KMS-11 (cell line): ENCODE data around the gene AQP5.

Source experiments
- H2AFZ ChIP-seq: fragments of 200-600 bp; sonication (generic); 2 replicates; pipeline ENCODE4 v1.6.1; 2016; ENCODE audit warnings: antibody characterized with exemption, mixed run types, low read depth
- H3K27ac ChIP-seq: fragments of 200-600 bp; sonication (generic); 2 replicates; pipeline ENCODE4 v1.6.1; 2016; ENCODE audit warnings: mild to moderate bottlenecking, mixed run types
- H3K27me3 ChIP-seq: fragments of 200-600 bp; sonication (generic); 2 replicates; pipeline ENCODE4 v1.6.1; 2017; ENCODE audit warnings: mild to moderate bottlenecking, low read depth, mixed run types, moderate library complexity; ENCODE audit not compliant: insufficient read depth
- H3K36me3 ChIP-seq: fragments of 200-600 bp; sonication (generic); 2 replicates; pipeline ENCODE4 v1.6.1; 2017; ENCODE audit warnings: mild to moderate bottlenecking, mixed run types; ENCODE audit not compliant: insufficient read depth
- H3K4me1 ChIP-seq: fragments of 200-600 bp; sonication (generic); 2 replicates; pipeline ENCODE4 v1.6.1; 2016; ENCODE audit warnings: mild to moderate bottlenecking, low read depth, mixed run types; ENCODE audit not compliant: poor library complexity, severe bottlenecking
- H3K4me2 ChIP-seq: fragments of 200-600 bp; sonication (generic); 2 replicates; pipeline ENCODE4 v1.7.0; 2016; ENCODE audit warnings: mild to moderate bottlenecking, mixed run types
- H3K4me3 ChIP-seq: fragments of 200-600 bp; sonication (generic); IDR thresholded peaks from 2 replicates; pipeline ENCODE4 v1.6.1; 2017; ENCODE audit warnings: low read depth, low read length, mixed read lengths; ENCODE audit not compliant: insufficient read depth
- H3K79me2 ChIP-seq: fragments of 200-600 bp; sonication (generic); 2 replicates; pipeline ENCODE4 v1.6.1; 2016; ENCODE audit warnings: low read depth, mixed run types; ENCODE audit not compliant: insufficient read depth
- H3K9ac ChIP-seq: fragments of 200-600 bp; sonication (generic); 2 replicates; pipeline ENCODE4 v1.6.1; 2016; ENCODE audit warnings: mild to moderate bottlenecking, mixed run types
- H4K20me1 ChIP-seq: fragments of 200-600 bp; sonication (generic); 2 replicates; pipeline ENCODE4 v1.6.1; 2016; ENCODE audit warnings: mild to moderate bottlenecking, mixed run types; ENCODE audit not compliant: insufficient read depth
- TF ChIP-seq, protein P1 (sequence below): fragments of 200-600 bp; sonication (generic); conservative IDR thresholded peaks from 2 replicates; pipeline ENCODE4 v1.6.1; 2017; ENCODE audit warnings: low read depth, mild to moderate bottlenecking, antibody characterized with exemption, low read length, moderate library complexity, mixed read lengths

The AQP5 gene

DNA sequence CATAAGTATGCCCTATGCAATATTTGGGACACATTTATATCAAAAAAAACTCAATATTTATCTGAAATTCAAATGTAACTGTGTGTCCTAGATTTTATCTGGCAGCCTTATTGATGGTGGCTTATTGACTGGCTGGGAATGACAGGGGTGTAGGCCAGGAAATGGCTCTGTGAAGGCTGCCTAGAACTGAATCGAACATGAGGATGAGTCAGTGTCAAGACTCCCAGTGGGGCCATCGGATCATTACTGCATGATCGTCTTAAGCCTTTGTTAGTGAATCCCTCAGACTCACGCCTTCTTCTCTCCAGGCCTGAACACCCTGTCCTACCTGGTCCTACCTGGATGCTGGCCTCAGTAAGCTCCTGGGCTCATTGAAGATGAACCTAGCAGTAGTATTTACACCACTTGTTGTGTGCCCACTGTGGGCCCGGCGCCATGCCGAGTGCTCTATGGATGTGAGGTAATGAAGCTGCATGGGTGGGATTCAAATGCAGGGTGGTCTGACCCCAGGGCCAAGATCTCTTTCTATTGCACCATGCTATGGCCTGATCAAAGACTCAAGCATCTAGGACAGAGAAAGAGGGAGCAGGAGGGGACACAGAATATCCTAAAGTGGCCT is 36.9 kb upstream of the AQP5 start:
- Histone ChIP-seq H3K4me3 (no peak overlapping the region), H3K36me3 (no peaks in the 10 kb centered on the region), H4K20me1 (no peaks in the 10 kb centered on the region), H3K79me2 (no peaks in the 10 kb centered on the region), H3K27ac (no peak overlapping the region), H3K4me1 (no peaks in the 10 kb centered on the region), H2AFZ (no peak overlapping the region), H3K9ac (no peak overlapping the region), H3K4me2 (no peak overlapping the region), H3K27me3 (no peaks in the 10 kb centered on the region)
- TF ChIP-seq, protein P1, sequence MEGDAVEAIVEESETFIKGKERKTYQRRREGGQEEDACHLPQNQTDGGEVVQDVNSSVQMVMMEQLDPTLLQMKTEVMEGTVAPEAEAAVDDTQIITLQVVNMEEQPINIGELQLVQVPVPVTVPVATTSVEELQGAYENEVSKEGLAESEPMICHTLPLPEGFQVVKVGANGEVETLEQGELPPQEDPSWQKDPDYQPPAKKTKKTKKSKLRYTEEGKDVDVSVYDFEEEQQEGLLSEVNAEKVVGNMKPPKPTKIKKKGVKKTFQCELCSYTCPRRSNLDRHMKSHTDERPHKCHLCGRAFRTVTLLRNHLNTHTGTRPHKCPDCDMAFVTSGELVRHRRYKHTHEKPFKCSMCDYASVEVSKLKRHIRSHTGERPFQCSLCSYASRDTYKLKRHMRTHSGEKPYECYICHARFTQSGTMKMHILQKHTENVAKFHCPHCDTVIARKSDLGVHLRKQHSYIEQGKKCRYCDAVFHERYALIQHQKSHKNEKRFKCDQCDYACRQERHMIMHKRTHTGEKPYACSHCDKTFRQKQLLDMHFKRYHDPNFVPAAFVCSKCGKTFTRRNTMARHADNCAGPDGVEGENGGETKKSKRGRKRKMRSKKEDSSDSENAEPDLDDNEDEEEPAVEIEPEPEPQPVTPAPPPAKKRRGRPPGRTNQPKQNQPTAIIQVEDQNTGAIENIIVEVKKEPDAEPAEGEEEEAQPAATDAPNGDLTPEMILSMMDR = no peak

DNA sequence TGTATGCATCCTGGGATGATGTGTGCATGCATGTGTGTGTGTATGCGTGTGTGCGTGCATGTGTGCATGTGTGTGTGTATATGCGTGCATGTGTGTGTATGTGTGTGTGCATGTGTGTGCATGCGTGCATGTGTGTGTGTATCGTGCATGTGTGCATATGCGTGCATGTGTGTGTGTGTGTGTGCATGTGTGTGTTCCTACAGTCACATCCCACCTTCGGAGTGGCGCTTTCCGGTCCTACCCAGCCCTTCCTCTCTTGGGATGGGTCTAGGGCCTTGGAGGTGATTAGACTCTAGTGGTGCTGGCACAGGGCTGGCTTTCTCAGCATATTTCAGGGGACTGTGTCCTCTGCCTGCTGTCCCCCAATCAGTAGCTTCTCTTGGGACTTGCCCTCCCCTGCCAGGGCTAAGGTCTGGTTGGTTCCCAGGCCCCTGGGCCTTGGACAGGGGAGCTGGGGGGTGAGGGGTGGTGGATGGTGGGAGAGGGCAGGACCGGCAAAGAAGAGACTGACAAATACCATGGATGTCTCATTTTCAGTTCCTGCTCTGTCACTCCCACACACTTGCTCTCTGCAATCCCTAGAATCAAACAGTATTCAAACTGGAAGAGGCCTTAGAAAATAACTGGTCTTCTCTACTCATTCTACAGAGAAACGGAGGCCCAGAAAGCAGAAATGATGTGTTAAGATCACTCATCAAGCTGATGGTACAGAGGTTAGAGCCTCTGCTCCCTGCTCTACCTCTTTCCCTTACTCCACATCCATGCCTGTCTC is 36.1 kb upstream of the AQP5 start:
- Histone ChIP-seq H3K27me3 (no peaks in the 10 kb centered on the region), H4K20me1 (no peaks in the 10 kb centered on the region), H2AFZ (no peak overlapping the region), H3K4me3 (no peak overlapping the region), H3K27ac (no peak overlapping the region), H3K79me2 (no peaks in the 10 kb centered on the region), H3K36me3 (no peaks in the 10 kb centered on the region), H3K9ac (no peak overlapping the region), H3K4me2 (no peak overlapping the region), H3K4me1 (no peaks in the 10 kb centered on the region)
- TF ChIP-seq, protein P1 = no peak

DNA sequence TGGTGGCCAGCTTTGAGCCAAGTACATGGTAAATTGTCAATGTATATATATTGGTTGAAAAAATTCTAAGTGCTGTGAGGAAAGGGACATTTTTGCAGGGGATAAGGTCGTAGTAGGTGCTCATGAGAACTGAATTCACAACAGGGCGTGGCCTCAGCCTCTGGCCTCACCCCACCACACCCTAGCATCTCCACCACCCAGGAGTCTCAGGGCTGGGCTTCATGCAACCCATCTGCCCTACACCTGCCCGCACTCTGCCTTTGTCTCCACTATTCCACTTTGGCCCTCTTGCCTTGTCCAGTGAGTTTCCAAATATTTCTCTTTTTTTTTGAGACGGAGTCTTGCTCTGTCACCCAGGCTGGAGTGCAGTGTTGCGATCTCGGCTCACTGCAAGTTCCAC is 33.2 kb upstream of the AQP5 start:
- Histone ChIP-seq H3K4me1 (no peaks in the 10 kb centered on the region), H4K20me1 (no peaks in the 10 kb centered on the region), H3K79me2 (no peaks in the 10 kb centered on the region), H3K27me3 (no peaks in the 10 kb centered on the region), H2AFZ (no peak overlapping the region), H3K4me2 (no peak overlapping the region), H3K9ac (no peak overlapping the region), H3K27ac (no peak overlapping the region), H3K36me3 (no peaks in the 10 kb centered on the region), H3K4me3 (no peak overlapping the region)
- TF ChIP-seq, protein P1 = no peak

DNA sequence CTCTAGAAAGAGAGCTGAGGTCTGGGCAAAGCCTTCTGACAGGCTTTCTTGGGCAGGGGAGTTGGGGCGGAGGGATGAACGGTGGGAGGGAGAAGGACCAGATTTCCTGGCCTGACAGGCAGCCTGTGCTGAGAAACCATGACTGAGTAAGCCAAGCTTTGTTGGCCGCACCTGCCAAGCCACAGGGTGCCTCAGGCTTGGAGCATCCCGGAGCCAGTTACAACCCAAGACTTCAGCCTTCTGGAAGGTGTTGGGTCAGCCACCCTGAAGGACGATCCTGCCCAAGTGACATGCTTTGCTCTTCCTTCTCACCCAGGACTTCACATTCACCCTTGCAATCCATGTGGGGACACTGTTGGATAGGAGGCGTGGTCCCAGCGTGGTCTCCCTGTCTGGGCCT is 32.1 kb upstream of the AQP5 start:
- H3K4me2 ChIP-seq = no peak overlapping the region
- no peak overlapping the region for H3K27ac ChIP-seq
- no peaks in the 10 kb centered on the region for H3K27me3 ChIP-seq

More for the DNA sequence above, 32.1 kb upstream of the AQP5 start:
- TF ChIP-seq, protein P1 = no peak
- peaks cover 10% of the 10 kb centered on the region for H3K4me1 ChIP-seq
- H4K20me1 ChIP-seq = no peaks in the 10 kb centered on the region
- H3K79me2 ChIP-seq = no peaks in the 10 kb centered on the region
- H3K4me3 ChIP-seq = no peak overlapping the region
- no peak overlapping the region for H2AFZ ChIP-seq
- no peak overlapping the region for H3K9ac ChIP-seq
- H3K36me3 ChIP-seq = no peaks in the 10 kb centered on the region
